GM20000 (cell line): ENCODE data around the gene MYO15A.
A peak's percentile ranks its signal among the peaks of the same experiment; 100 is the strongest.

Source experiments
- DNase-seq: peaks from one replicate; pipeline ENCODE4 v3.0.0; 2012; ENCODE audit warnings: low spot score
- TF ChIP-seq, protein P1 (sequence below): IDR thresholded peaks from 2 replicates; pipeline ENCODE4 v1.5.1; 2012; ENCODE audit warnings: mild to moderate bottlenecking, control low read depth; ENCODE audit errors: extremely low read depth, missing control alignments

Gene MYO15A

DNA sequence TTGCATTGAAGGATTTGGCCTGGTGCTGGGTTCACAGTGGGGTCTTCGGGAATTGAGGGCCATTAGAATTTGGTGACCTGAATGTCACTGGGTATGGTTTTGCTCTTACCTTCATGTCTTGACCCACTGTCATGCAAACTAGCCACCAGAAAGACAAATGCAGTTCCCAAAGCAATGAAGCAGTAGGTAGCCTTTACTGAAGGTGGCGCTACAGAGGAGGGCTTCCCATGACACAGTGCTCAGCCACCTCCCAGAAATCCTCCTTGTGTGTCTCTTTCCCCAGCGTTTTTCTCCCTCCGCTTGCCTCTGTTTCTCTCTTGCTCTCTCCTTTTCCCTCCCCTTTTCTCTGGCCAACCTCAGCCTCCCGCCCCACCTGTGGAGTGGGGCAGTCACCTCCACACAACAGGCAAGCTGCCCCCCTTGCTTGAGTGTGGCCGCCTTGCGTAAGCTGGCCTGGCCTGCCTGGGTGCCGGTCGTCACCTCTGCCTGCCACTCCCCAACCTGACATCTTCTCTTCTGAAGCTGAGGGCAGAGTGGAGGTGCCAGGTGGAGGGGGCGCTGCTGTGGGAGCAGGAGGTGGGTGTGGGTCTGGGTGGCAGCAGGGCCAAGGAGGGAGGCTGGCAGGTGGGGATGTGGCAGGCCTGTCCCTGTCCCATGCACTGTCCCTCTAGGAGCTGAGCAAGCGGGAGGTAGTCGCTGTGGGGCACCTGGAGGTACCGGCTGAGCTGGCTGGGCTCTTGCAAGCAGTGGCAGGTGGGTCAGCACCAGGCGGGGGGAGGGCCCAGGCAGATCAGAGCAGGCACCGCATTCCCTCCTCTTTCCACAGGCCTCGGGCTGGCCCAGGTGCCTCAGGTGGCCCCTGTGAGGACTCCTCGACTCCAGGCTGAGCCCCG lies 34.7 kb downstream of the MYO15A start:
- TF ChIP-seq, protein P1, sequence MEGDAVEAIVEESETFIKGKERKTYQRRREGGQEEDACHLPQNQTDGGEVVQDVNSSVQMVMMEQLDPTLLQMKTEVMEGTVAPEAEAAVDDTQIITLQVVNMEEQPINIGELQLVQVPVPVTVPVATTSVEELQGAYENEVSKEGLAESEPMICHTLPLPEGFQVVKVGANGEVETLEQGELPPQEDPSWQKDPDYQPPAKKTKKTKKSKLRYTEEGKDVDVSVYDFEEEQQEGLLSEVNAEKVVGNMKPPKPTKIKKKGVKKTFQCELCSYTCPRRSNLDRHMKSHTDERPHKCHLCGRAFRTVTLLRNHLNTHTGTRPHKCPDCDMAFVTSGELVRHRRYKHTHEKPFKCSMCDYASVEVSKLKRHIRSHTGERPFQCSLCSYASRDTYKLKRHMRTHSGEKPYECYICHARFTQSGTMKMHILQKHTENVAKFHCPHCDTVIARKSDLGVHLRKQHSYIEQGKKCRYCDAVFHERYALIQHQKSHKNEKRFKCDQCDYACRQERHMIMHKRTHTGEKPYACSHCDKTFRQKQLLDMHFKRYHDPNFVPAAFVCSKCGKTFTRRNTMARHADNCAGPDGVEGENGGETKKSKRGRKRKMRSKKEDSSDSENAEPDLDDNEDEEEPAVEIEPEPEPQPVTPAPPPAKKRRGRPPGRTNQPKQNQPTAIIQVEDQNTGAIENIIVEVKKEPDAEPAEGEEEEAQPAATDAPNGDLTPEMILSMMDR = peak; percentile 26
- DNase-seq = peak; percentile 50

DNA sequence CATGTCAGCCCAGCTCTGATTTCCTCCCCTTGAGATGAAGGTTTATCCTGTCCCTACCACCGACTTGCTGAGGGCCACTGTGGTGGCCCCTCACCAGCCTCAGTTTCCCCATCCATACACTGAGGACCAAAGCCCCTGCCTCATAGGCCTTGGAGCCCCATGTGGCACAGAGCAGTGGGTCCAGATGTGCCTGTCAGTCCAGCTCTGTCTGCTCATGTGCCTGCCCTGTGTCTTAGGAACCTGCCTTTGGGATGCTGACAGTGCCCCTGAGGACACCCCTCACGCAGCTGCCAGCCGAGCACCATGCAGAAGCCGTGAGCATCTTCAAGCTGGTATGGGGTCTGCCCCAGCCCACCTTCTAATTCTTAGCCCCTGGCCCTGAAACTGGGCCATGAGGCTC lies 35.7 kb downstream of the MYO15A start:
- DNase-seq = no peak
- TF ChIP-seq, protein P1 = no peak

DNA sequence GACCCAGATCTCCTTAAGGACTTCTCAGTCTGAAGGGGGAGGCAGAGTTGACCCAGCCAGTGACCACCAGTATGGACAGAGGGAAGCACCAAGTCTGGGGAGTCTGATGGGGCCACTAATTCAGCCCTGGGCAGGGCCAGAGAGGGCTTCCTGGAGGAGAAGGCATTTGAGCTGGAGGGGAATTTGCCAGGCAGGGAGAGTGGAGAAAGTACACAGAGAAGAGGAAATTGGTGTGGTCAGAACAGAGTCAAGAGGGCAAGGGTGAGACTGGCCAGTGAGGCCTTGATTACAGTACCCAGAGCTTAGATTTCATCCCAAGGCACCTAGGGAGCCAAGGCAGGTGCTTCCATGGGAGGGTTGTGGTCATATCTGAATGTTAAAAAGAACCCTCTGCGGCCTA lies 36.3 kb downstream of the MYO15A start:
- TF ChIP-seq, protein P1 = no peak

DNA sequence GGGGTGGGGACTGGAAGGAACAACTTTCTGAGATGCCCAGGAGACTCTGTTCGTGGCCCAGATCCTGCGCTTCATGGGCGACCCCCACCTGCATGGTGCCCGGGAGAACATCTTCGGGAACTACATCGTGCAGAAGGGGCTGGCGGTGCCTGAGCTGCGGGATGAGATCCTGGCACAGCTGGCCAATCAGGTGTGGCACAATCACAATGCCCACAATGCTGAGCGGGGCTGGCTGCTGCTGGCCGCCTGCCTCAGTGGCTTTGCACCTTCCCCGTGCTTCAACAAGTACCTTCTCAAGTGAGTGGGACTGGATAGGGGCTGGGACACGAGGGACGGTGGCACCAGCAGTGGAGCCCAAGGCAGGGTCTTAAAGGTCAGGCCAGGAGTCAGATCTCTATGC lies 37.3 kb downstream of the MYO15A start:
- TF ChIP-seq, protein P1 = no peak
- DNase-seq = no peak

More for the DNA sequence above, 36.3 kb downstream of the MYO15A start:
- no peak for DNase-seq

DNA sequence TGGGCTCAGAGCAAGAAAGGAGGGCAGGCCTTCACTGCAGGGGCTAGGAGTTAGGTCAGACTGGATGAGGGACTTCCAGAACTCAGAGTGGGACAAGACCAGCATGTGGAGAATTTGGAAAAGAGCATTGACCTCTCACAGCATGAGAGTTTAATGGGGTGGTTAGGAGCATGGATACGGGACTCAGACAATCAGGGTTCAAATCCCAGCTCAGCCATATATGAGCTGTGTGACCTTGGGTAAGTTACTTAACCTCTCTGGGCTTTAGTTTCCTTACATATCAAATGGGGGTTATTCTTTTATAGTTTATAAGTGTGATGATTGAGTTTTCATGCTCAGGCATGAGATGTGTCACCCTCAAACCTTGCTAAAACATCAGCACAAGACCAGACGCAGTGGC lies 37.7 kb downstream of the MYO15A start:
- TF ChIP-seq, protein P1 = no peak
- no peak for DNase-seq

DNA sequence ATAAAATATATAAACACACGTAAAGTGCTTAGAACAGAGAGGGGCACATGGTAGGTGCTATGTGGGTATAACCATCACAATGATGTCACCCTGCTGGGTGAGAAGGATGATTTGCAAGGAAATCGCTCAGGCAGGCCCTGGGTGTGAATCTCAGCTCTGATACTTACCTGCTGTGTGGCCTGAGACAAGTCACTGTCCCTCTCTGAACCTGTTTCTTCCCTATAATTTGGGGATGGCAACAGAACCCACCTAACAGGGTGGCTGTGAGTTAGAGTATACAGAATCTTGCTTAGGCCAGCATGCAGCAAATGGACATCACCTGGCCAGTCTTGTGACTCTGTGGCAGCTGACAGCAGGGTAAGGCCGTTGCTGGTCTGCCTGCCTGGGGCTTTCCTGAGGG lies 38.4 kb downstream of the MYO15A start:
- no peak for DNase-seq
- TF ChIP-seq, protein P1 = no peak

DNA sequence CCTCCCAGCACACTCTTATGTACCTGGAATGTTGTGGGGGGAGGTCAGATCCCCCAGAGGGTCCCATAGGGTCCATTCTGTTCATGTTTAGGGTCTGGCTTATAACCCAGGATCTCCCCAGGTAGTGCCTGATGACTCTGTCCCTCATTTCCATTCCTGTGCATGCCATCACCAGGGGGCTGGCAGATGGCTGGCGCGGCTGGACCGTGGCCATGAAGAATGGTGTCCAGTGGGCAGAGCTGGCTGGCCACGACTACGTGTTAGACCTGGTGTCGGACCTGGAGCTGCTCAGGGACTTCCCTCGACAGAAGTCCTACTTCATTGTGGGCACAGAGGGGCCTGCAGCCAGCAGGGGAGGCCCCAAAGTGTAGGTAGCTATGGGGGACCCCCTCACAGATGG lies 40.0 kb downstream of the MYO15A start:
- DNase-seq = no peak
- TF ChIP-seq, protein P1 = no peak
